B cell (primary cell): Measurements from ENCODE around the gene GPATCH11. TPM values are rescaled to one million over a fixed set of nuclear protein-coding genes. Genes with fewer than 3 reads are reported as not detected.
A peak's percentile ranks its signal among the peaks of the same experiment; 100 is the strongest.

Source experiments
- ATAC-seq: fragments of 200-7000 bp; cut with Tn5 transposase; one replicate; pipeline ENCODE4 v1.10.0; 2021; ENCODE audit warnings: low read depth, mild to moderate bottlenecking, moderate number of reproducible peaks, moderate library complexity
- CTCF ChIA-PET: fragments of 350-600 bp; sonication (Branson Sonifier 250); formaldehyde crosslinking; loops from one replicate; lab custom pipeline; 2021; ENCODE audit warnings: antibody characterized with exemption, inconsistent platforms; lab: Charles Lee
- POLR2A ChIA-PET: fragments of 350-600 bp; sonication (Branson Sonifier 250); formaldehyde crosslinking; loops from one replicate; lab custom pipeline; 2021; ENCODE audit warnings: antibody characterized with exemption; lab: Charles Lee
- DNase-seq: peaks from one replicate; pipeline ENCODE4 v3.0.0; 2013
- H2AFZ ChIP-seq: 2 replicates; pipeline ENCODE4 v1.6.1; 2012; ENCODE audit warnings: mild to moderate bottlenecking, low read depth, low read length; ENCODE audit not compliant: insufficient read depth, poor library complexity, severe bottlenecking
- H3K27ac ChIP-seq, 2 donors: 1 replicate in 1 of 2; 2 replicates in 1 of 2; pipeline ENCODE4 v1.5.1; 2012 to 2013; ENCODE audit warnings: low read length in 2 of 2, mild to moderate bottlenecking in 2 of 2, moderate library complexity in 1 of 2
- H3K27me3 ChIP-seq, 4 experiments: fragments of 200-600 bp in 1 of 4; sonication (generic) in 1 of 4; replicated peaks in 1 of 4; 1 replicate in 2 of 4; 2 replicates in 2 of 4; pipeline versions ENCODE4 v1.6.1 to v1.7.0; 2013 to 2016; ENCODE audit warnings: low read length in 3 of 4, mild to moderate bottlenecking in 2 of 4, mixed read lengths in 1 of 4, moderate library complexity in 1 of 4; ENCODE audit not compliant: insufficient read depth in 4 of 4, control insufficient read depth in 3 of 4; ENCODE audit errors: control extremely low read depth in 1 of 4
- H3K36me3 ChIP-seq, 2 experiments: replicated peaks in 1 of 2; 1 replicate in 1 of 2; 2 replicates in 1 of 2; pipeline versions ENCODE4 v1.6.1 to v1.7.1; 2013; ENCODE audit warnings: low read length in 1 of 2; ENCODE audit not compliant: insufficient read depth in 2 of 2, control insufficient read depth in 1 of 2; ENCODE audit errors: control extremely low read depth in 1 of 2, extremely low read depth in 1 of 2
- H3K4me1 ChIP-seq, 2 donors: fragments of 200-600 bp in 1 of 2; sonication (generic) in 1 of 2; 1 replicate in 1 of 2; 2 replicates in 1 of 2; pipeline versions ENCODE4 v1.5.1 to v1.6.1; 2013 to 2017; ENCODE audit warnings: low read length in 2 of 2; ENCODE audit not compliant: control insufficient read depth in 2 of 2, insufficient read depth in 2 of 2
- H3K4me2 ChIP-seq: replicated peaks from 2 replicates; pipeline ENCODE3; 2012; ENCODE audit warnings: mild to moderate bottlenecking, low read depth, low read length; ENCODE audit not compliant: poor library complexity, severe bottlenecking
- H3K4me3 ChIP-seq, 5 experiments: fragments of 200-600 bp in 1 of 5; sonication (generic) in 1 of 5; 1 replicate in 3 of 5; 2 replicates in 2 of 5; pipeline versions ENCODE4 v1.5.1 to v1.7.0; 2011 to 2016; ENCODE audit warnings: low read length in 4 of 5, mild to moderate bottlenecking in 4 of 5, low read depth in 2 of 5, control low read depth in 1 of 5, moderate library complexity in 1 of 5; ENCODE audit not compliant: insufficient read depth in 1 of 5; ENCODE audit errors: control extremely low read depth in 1 of 5, extremely low read depth in 1 of 5
- H3K79me2 ChIP-seq: fragments of 200-600 bp; sonication (generic); one replicate; pipeline ENCODE4 v1.6.0; 2016; ENCODE audit warnings: low read length; ENCODE audit not compliant: control insufficient read depth, insufficient read depth
- H3K9ac ChIP-seq: fragments of 200-600 bp; sonication (generic); 2 replicates; pipeline ENCODE4 v1.6.1; 2017; ENCODE audit warnings: mild to moderate bottlenecking, low read length, moderate library complexity
- H3K9me3 ChIP-seq, 3 donors: one replicate each; pipeline versions ENCODE4 v1.6.1 to v1.7.1; 2013; ENCODE audit warnings: low read length in 2 of 3; ENCODE audit not compliant: control insufficient read depth in 2 of 3, insufficient read depth in 1 of 3; ENCODE audit errors: control extremely low read depth in 1 of 3
- H4K20me1 ChIP-seq: 2 replicates; pipeline ENCODE4 v1.6.0; 2012; ENCODE audit warnings: mild to moderate bottlenecking, low read length; ENCODE audit not compliant: insufficient read depth, control insufficient read depth, poor library complexity, severe bottlenecking
- H3K27ac Mint-ChIP-seq: one replicate; pipeline ENCODE4 v1.8.0; 2021; ENCODE audit warnings: mixed read lengths
- H3K27me3 Mint-ChIP-seq: one replicate; pipeline ENCODE4 v1.8.0; 2021; ENCODE audit warnings: mixed read lengths
- H3K4me1 Mint-ChIP-seq: one replicate; pipeline ENCODE4 v1.8.0; 2021; ENCODE audit warnings: mixed read lengths
- H3K4me3 Mint-ChIP-seq: one replicate; pipeline ENCODE4 v1.8.0; 2021; ENCODE audit warnings: mixed read lengths
- H3K9me3 Mint-ChIP-seq: one replicate; pipeline ENCODE4 v1.8.0; 2022; ENCODE audit warnings: mixed read lengths; ENCODE audit not compliant: insufficient read depth
- CTCF ChIP-seq: fragments of 200-600 bp; IDR thresholded peaks from one replicate; pipeline ENCODE4 v1.8.0; 2022; ENCODE audit warnings: antibody characterized with exemption, mild to moderate bottlenecking
- EZH2 ChIP-seq: IDR thresholded peaks from 2 replicates; pipeline ENCODE4 v1.6.1; 2012; ENCODE audit warnings: borderline replicate concordance, low read depth, mild to moderate bottlenecking, moderate library complexity, low read length; ENCODE audit not compliant: insufficient read depth, poor library complexity, severe bottlenecking
- WGBS: methylation state at CpG from one replicate; pipeline ENCODE4 v1.1.5; 2013; ENCODE audit warnings: missing lambda C conversion rate; ENCODE audit not compliant: insufficient coverage; 5-methylcytosine and 5-hydroxymethylcytosine counted together
- intact Hi-C: fragments of 100-400 bp; cut with micrococcal nuclease; formaldehyde crosslinking; loops from one replicate; pipeline ENCODE4 v1.10.0; 2022
- polyA plus RNA-seq: library from polyadenylated mRNA; depleted of rRNA; stranded (reverse); fragments of >200 nt; gene quantifications from 2 replicates; pipeline ENCODE4 v1.2.3, GENCODE V29; 2012
- total RNA-seq, 2 donors: library from RNA; stranded (reverse); fragments of 120-200 nt in 1 of 2; gene quantifications; 1 replicate in 1 of 2; 2 replicates in 1 of 2; pipeline versions ENCODE4 v1.2.3 to v1.2.4, GENCODE V29; 2013 to 2022

Gene GPATCH11
- total and polyA plus RNA-seq, 2 donors (not counting 1 experiment from before 2014, with no cell fraction given), result 9.6 to 18.2 TPM

- ChIA-PET POLR2A (no interaction called here), CTCF (no interaction called here)
- H3K4me3 ChIP-seq, result peak overlapping the region in 3 of 5 experiments; percentile 18 to 28 (median 23)
- no CpG with 5 or more reads among the region's 3 CpGs for WGBS
- peak; percentile 55 for DNase-seq
- H3K27ac Mint-ChIP-seq, result peak overlapping the region; percentile 89
- H3K9me3 Mint-ChIP-seq, result no peaks in the 10 kb centered on the region
- H3K27me3 Mint-ChIP-seq, result no peaks in the 10 kb centered on the region
- H2AFZ ChIP-seq, result no peak overlapping the region
- H3K79me2 ChIP-seq, result peaks cover 78% of the 10 kb centered on the region
- H3K27ac ChIP-seq, result peak overlapping the region; percentile 41 to 80
- TF ChIP-seq CTCF (no peak), EZH2 (no peak)
- no peaks in the 10 kb centered on the region for H4K20me1 ChIP-seq
- peaks cover 47 to 48% of the 10 kb centered on the region in 2 donors for H3K4me1 ChIP-seq
- peak overlapping the region; percentile 34 for H3K9ac ChIP-seq
- H3K4me1 Mint-ChIP-seq, result peaks cover 57% of the 10 kb centered on the region
- peak overlapping the region; percentile 59 for H3K4me3 Mint-ChIP-seq
- H3K36me3 ChIP-seq, result peaks cover 17 to 60% of the 10 kb centered on the region in 2 experiments
- intact Hi-C loops, result loop anchor here (5.0 kb wide), 3 partner anchors 68 to 312 kb away; no protein-coding TSS in a partner anchor
- H3K9me3 ChIP-seq, result peaks cover 0 to 2% (median 0%) of the 10 kb centered on the region in 3 donors
- no peaks in the 10 kb centered on the region for H3K27me3 ChIP-seq
- peak overlapping the region; percentile 65 for H3K4me2 ChIP-seq
- no peak for ATAC-seq
Observed at GRCh38 chr2:37080689-37081088, 3.6 kb upstream of the GPATCH11 start.

- WGBS, result 0% methylated on average over 7 of the region's 10 CpGs
Observed at GRCh38 chr2:37084797-37085196, 479 bp downstream of the GPATCH11 start.

More at GRCh38 chr2:37084797-37085196, 479 bp downstream of the GPATCH11 start:
- Histone ChIP-seq H3K27ac (peak overlapping the region; percentile 69 to 91), H3K9me3 (no peaks in the 10 kb centered on the region), H3K4me2 (peak overlapping the region; percentile 73), H3K79me2 (peaks cover 50% of the 10 kb centered on the region), H3K4me3 (peak overlapping the region; percentile 75 to 93 (median 89)), H3K36me3 (peaks cover 10 to 32% of the 10 kb centered on the region in 2 experiments), H3K4me1 (peaks cover 66 to 75% of the 10 kb centered on the region in 2 donors), H3K27me3 (no peaks in the 10 kb centered on the region), H3K9ac (peak overlapping the region; percentile 69), H4K20me1 (no peaks in the 10 kb centered on the region), H2AFZ (peak overlapping the region; percentile 72)
- H3K27me3 Mint-ChIP-seq, result no peaks in the 10 kb centered on the region
- TF ChIP-seq EZH2 (no peak), CTCF (no peak)
- no peak for ATAC-seq
- peaks cover 61% of the 10 kb centered on the region for H3K4me1 Mint-ChIP-seq
- no peaks in the 10 kb centered on the region for H3K9me3 Mint-ChIP-seq
- H3K27ac Mint-ChIP-seq, result no peak overlapping the region
- CTCF ChIA-PET, result no interaction called here
- DNase-seq, result no peak
- intact Hi-C loops, result loop anchor here (1.0 to 5.0 kb wide), 7 partner anchors 72 to 308 kb away; partner anchors contain the start of genes CEBPZ, CEBPZOS, EIF2AK2 and NDUFAF7
- H3K4me3 Mint-ChIP-seq, result no peak overlapping the region
- POLR2A ChIA-PET, result interaction anchor here (1.2 kb wide), 1 partner anchor 72 kb away, joined by 4 read pairs; the partner anchor contains the start of gene EIF2AK2
